RWPE2 (cell line): Measurements from ENCODE around the gene FAM24B.

Experiments
- ATAC-seq: fragments of 200-7000 bp; cut with Tn5 transposase; 3 replicates; pipeline ENCODE4 v1.9.1; 2021; ENCODE audit warnings: low read depth
- DNase-seq: peaks from one replicate; pipeline ENCODE4 v3.0.0-alpha.2; 2020; ENCODE audit warnings: low spot score
- H3K27ac ChIP-seq: fragments of 450-650 bp; 2 replicates; pipeline ENCODE4 v1.5.1; 2017; ENCODE audit warnings: mild to moderate bottlenecking; ENCODE audit not compliant: poor library complexity, severe bottlenecking
- H3K27me3 ChIP-seq: fragments of 250-450 bp; sonication (Bioruptor Pico); 2 replicates; pipeline ENCODE4 v1.5.1; 2021; ENCODE audit warnings: mild to moderate bottlenecking, moderate library complexity; ENCODE audit not compliant: insufficient read depth, poor library complexity, severe bottlenecking
- H3K36me3 ChIP-seq: fragments of 250-450 bp; sonication (Bioruptor Pico); 2 replicates; pipeline ENCODE4 v1.5.1; 2020; ENCODE audit warnings: low read depth, mild to moderate bottlenecking, moderate library complexity
- H3K4me1 ChIP-seq: fragments of 250-450 bp; sonication (Bioruptor Pico); 2 replicates; pipeline ENCODE4 v1.5.1; 2021; ENCODE audit warnings: mild to moderate bottlenecking, moderate library complexity; ENCODE audit not compliant: insufficient read depth, poor library complexity, severe bottlenecking
- H3K4me3 ChIP-seq: fragments of 250-450 bp; sonication (Bioruptor Pico); 2 replicates; pipeline ENCODE4 v1.5.1; 2021; ENCODE audit warnings: mild to moderate bottlenecking, moderate library complexity; ENCODE audit not compliant: severe bottlenecking
- H3K9me3 ChIP-seq: fragments of 250-450 bp; sonication (Bioruptor Pico); 2 replicates; pipeline ENCODE4 v1.5.1; 2021; ENCODE audit warnings: mild to moderate bottlenecking, moderate library complexity; ENCODE audit not compliant: severe bottlenecking
- TF ChIP-seq, protein P1 (sequence below): fragments of 450-650 bp; IDR thresholded peaks from one replicate; pipeline ENCODE4 v1.5.1; 2017; ENCODE audit warnings: mild to moderate bottlenecking, moderate library complexity; ENCODE audit not compliant: poor library complexity, severe bottlenecking

Gene FAM24B

GRCh38 chr10:122815458-122815857 is 63.9 kb downstream of the FAM24B start:
- Histone ChIP-seq H3K36me3 (no peaks in the 10 kb centered on the region), H3K4me3 (no peak overlapping the region), H3K27me3 (peaks cover 21% of the 10 kb centered on the region), H3K4me1 (no peaks in the 10 kb centered on the region), H3K9me3 (no peaks in the 10 kb centered on the region), H3K27ac (no peak overlapping the region)
- TF ChIP-seq, protein P1, sequence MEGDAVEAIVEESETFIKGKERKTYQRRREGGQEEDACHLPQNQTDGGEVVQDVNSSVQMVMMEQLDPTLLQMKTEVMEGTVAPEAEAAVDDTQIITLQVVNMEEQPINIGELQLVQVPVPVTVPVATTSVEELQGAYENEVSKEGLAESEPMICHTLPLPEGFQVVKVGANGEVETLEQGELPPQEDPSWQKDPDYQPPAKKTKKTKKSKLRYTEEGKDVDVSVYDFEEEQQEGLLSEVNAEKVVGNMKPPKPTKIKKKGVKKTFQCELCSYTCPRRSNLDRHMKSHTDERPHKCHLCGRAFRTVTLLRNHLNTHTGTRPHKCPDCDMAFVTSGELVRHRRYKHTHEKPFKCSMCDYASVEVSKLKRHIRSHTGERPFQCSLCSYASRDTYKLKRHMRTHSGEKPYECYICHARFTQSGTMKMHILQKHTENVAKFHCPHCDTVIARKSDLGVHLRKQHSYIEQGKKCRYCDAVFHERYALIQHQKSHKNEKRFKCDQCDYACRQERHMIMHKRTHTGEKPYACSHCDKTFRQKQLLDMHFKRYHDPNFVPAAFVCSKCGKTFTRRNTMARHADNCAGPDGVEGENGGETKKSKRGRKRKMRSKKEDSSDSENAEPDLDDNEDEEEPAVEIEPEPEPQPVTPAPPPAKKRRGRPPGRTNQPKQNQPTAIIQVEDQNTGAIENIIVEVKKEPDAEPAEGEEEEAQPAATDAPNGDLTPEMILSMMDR: no peak
- DNase-seq (no peak), ATAC-seq (no peak)

DNA sequence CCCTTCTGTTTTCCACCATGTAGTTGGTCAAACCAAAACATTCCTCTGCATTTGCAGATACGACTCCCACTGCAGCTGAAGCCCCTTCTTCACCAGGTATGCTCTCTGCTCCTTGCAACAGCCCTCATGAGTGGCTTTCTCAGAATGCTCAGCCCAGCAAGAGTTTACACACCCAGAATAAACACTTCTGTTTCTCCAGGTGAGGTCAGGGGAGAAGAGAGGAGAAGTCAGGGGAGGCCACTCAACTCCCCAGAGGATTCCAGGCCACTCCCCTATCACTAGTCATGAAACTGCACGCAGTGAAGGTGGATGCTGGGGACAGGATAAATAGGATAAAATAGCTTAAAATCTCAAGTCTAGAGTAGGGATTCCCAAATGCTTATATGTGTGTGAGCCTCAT is 64.9 kb downstream of the FAM24B start:
- Histone ChIP-seq H3K9me3 (no peaks in the 10 kb centered on the region), H3K4me3 (no peak overlapping the region), H3K36me3 (no peaks in the 10 kb centered on the region), H3K27me3 (peaks cover 19% of the 10 kb centered on the region), H3K27ac (no peak overlapping the region), H3K4me1 (no peaks in the 10 kb centered on the region)
- ATAC-seq (no peak), DNase-seq (no peak)
- TF ChIP-seq, protein P1: no peak

DNA sequence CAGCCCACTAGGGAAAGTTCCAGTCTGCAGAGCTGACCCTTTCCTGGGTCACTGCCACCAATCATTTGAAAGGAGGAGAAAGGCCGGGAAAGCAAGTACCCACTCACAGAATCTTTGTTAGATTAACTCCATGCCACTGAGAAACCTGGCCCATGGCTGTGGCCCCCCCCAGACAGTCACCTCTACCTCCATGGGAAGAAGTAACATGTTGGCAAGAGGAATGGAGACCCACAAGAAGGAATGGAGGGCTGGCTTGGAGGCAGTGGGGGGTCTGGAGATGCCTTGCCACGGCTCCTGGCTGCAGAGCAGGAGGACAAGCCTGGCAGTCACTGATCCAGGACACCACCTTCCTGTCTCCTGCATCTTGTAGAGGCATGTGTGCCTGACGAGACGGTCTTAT is 66.6 kb downstream of the FAM24B start:
- Histone ChIP-seq H3K4me3 (no peak overlapping the region), H3K4me1 (no peaks in the 10 kb centered on the region)

DNA sequence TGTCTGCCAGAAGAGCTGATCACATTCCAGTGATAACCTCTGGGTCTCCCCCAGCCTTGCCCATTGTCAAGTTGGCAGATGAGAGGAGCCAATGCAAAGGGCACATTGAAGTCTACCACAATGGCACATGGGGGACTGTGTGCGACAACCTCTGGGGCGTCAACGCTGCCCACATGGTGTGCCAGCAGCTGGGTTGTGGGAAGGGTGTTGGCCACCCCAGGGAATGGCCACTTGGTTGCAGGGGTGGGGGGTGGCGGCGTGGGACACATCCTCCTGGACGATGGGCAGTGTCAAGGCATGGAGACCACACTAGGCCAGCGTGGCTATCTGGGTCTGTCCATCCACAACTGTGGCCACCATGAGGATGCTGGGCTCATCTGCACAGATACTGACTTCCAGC is 77.1 kb downstream of the FAM24B start:
- Histone ChIP-seq H3K36me3 (no peaks in the 10 kb centered on the region), H3K4me3 (no peak overlapping the region), H3K4me1 (no peaks in the 10 kb centered on the region), H3K27ac (no peak overlapping the region), H3K9me3 (no peaks in the 10 kb centered on the region), H3K27me3 (no peaks in the 10 kb centered on the region)
- TF ChIP-seq, protein P1: no peak
- ATAC-seq: no peak
- DNase-seq: no peak

More for the DNA sequence above, 66.6 kb downstream of the FAM24B start:
- Histone ChIP-seq H3K27me3 (peaks cover 2% of the 10 kb centered on the region), H3K36me3 (no peaks in the 10 kb centered on the region), H3K27ac (no peak overlapping the region), H3K9me3 (no peaks in the 10 kb centered on the region)
- TF ChIP-seq, protein P1: no peak
- DNase-seq (no peak), ATAC-seq (no peak)
